ENCODE results near the gene SAMM50.

- TF ChIP-seq CTCF (conservative IDR thresholded peaks at IDR 0.05; ENCODE audit: low read length) (no peak), EZH2phosphoT487 (IDR thresholded peaks at IDR 0.05; ENCODE audit: borderline replicate concordance) (no peak)
Measured at GRCh38 chr22:43909708-43910107, 45.5 kb upstream of the SAMM50 start.

Data from Loucy (cell line).